GM23248 (cell line): Measurements from ENCODE around the gene SLC37A3. TPM values are rescaled to one million over a fixed set of nuclear protein-coding genes. Genes with fewer than 3 reads are reported as not detected.
"Not testable (repeated sequence)": the region's sequence is repeated elsewhere in the genome, so short reads cannot be mapped to it uniquely, and the experiment has no call there.

Experiments used
- DNase-seq: peaks from one replicate; pipeline ENCODE4 v3.0.0-alpha.2; 2015
- H2AFZ ChIP-seq: fragments of 200-600 bp; sonication (generic); 2 replicates; pipeline ENCODE4 v1.6.1; 2016; ENCODE audit warnings: antibody characterized with exemption
- H3F3A ChIP-seq: fragments of 200-600 bp; sonication (generic); 2 replicates; pipeline ENCODE4 v1.6.1; 2016; ENCODE audit warnings: mild to moderate bottlenecking, antibody characterized with exemption, mixed run types; ENCODE audit not compliant: insufficient read depth
- H3K27ac ChIP-seq: fragments of 200-600 bp; sonication (generic); 2 replicates; pipeline ENCODE4 v1.5.1; 2016; ENCODE audit warnings: mild to moderate bottlenecking
- H3K27me3 ChIP-seq: fragments of 200-600 bp; sonication (generic); replicated peaks from 2 replicates; pipeline ENCODE4 v1.6.1; 2016; ENCODE audit warnings: mild to moderate bottlenecking; ENCODE audit not compliant: insufficient read depth
- H3K36me3 ChIP-seq: fragments of 200-600 bp; sonication (generic); 2 replicates; pipeline ENCODE4 v1.6.1; 2016; ENCODE audit warnings: low read depth, mild to moderate bottlenecking
- H3K4me1 ChIP-seq: fragments of 200-600 bp; sonication (generic); 2 replicates; pipeline ENCODE4 v1.6.1; 2016; ENCODE audit warnings: mild to moderate bottlenecking; ENCODE audit not compliant: insufficient read depth
- H3K4me2 ChIP-seq: fragments of 200-600 bp; sonication (generic); one replicate; pipeline ENCODE4 v1.6.1; 2016; ENCODE audit warnings: mild to moderate bottlenecking; ENCODE audit not compliant: unreplicated experiment
- H3K4me3 ChIP-seq: fragments of 200-600 bp; sonication (generic); 2 replicates; pipeline ENCODE4 v1.5.1; 2016; ENCODE audit warnings: mild to moderate bottlenecking
- H3K79me2 ChIP-seq: fragments of 200-600 bp; sonication (generic); 2 replicates; pipeline ENCODE4 v1.6.1; 2016; ENCODE audit warnings: mild to moderate bottlenecking; ENCODE audit not compliant: insufficient read depth
- H3K9ac ChIP-seq: fragments of 200-600 bp; sonication (generic); 2 replicates; pipeline ENCODE4 v1.6.1; 2016; ENCODE audit warnings: mild to moderate bottlenecking
- H3K9me2 ChIP-seq: fragments of 200-600 bp; sonication (generic); 2 replicates; pipeline ENCODE4 v1.6.1; 2016; ENCODE audit warnings: mixed run types, mild to moderate bottlenecking, moderate library complexity; ENCODE audit not compliant: insufficient read depth
- H3K9me3 ChIP-seq: fragments of 200-600 bp; sonication (generic); one replicate; pipeline ENCODE4 v1.6.1; 2017; ENCODE audit warnings: low read depth
- H4K20me1 ChIP-seq: fragments of 200-600 bp; sonication (generic); 2 replicates; pipeline ENCODE4 v1.6.0; 2016; ENCODE audit not compliant: insufficient read depth
- EZH2 ChIP-seq: fragments of 200-600 bp; sonication (generic); IDR thresholded peaks from 2 replicates; pipeline ENCODE4 v1.6.1; 2018; ENCODE audit warnings: antibody characterized with exemption, mild to moderate bottlenecking; ENCODE audit not compliant: insufficient read depth, poor library complexity, severe bottlenecking
- EZH2phosphoT487 ChIP-seq: fragments of 200-600 bp; sonication (generic); IDR thresholded peaks from 2 replicates; pipeline ENCODE4 v1.6.1; 2018; ENCODE audit warnings: antibody characterized with exemption, moderate library complexity, mild to moderate bottlenecking, low read depth; ENCODE audit not compliant: insufficient read depth
- WGBS, 2 experiments: methylation state at CpG; one replicate each; pipeline ENCODE4 v1.1.6; 2015 to 2017; ENCODE audit warnings: low lambda C conversion rate in 2 of 2, low coverage in 1 of 2; ENCODE audit errors: missing lambda C conversion rate in 2 of 2; 5-methylcytosine and 5-hydroxymethylcytosine counted together
- in situ Hi-C: fragments of 300-500 bp; cut with MboI; formaldehyde crosslinking; loops from 2 replicates; pipeline ENCODE4 v1.15.0; 2020
- polyA plus RNA-seq: library from polyadenylated mRNA; unstranded; fragments of >200 nt; fragmentation: Nextera tagmentation; extraction: Ambion mirVana; gene quantifications from 2 replicates; pipeline ENCODE4 v1.2.1, GENCODE V29; 2016
- total RNA-seq: library from RNA; depleted of rRNA; stranded (reverse); fragments of >200 nt; shearing (Covaris generic); gene quantifications from 2 replicates; pipeline ENCODE4 v1.2.3, GENCODE V29; 2014

The SLC37A3 gene
- total and polyA plus RNA-seq, 2 experiments from 2014 or later, result 39.8 to 61.7 TPM

DNA sequence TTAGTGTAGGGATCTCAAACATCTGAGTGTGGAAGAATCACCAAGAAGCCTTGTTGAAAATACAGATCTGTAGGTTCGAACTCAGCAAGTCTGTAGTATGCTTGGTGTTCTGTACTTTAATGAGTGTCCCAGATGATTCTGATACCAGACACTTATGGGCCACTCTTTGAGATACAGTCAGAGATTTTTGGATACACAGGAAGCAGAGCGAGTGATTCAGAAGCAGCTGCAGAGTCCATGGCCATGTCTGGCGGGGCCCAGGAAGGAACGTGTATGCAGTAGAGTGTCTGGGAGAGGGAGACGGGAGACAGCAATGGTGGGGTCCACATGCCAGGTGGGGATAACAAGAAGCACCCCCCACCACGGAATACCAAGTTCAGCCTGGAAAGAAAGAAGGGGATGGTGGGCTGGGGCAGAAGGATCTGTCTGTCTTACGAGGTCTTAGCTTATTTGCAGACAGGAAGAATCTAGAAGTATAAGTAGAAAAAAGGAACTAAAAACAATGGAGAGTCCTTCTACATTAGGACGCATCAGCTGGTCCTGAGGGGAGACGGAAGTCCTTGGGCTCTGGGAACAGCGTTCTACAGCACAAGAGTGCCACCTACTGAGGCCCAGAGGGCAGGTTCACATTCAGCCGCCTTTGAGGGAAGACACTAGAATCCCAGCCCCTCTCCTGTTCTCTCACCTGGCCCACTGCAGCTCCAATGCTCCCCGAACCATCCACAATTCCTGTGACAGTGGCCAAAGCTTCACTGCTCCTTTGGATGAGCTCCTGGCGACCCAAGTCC, 55.4 kb downstream of the SLC37A3 start:
- Histone ChIP-seq H3K79me2 (no peaks in the 10 kb centered on the region), H4K20me1 (no peaks in the 10 kb centered on the region), H3K27ac (no peak overlapping the region), H3K27me3 (no peaks in the 10 kb centered on the region), H2AFZ (no peak overlapping the region), H3K4me1 (peaks cover 3% of the 10 kb centered on the region), H3K4me3 (no peak overlapping the region), H3K9me3 (no peaks in the 10 kb centered on the region), H3K9ac (no peak overlapping the region), H3F3A (peaks cover 7% of the 10 kb centered on the region), H3K9me2 (no peaks in the 10 kb centered on the region), H3K4me2 (no peak overlapping the region), H3K36me3 (peaks cover 16% of the 10 kb centered on the region; the same call in 1 of the 2 replicates)
- WGBS, 2 experiments, result 85 to 89% methylated on average over 13 of the region's 13 CpGs
- TF ChIP-seq EZH2phosphoT487 (no peak), EZH2 (no peak)
- in situ Hi-C loops, result loop anchor here (25.0 kb wide), 1 partner anchor 706 kb away; no protein-coding TSS in a partner anchor
- DNase-seq, result peak; percentile 26

DNA sequence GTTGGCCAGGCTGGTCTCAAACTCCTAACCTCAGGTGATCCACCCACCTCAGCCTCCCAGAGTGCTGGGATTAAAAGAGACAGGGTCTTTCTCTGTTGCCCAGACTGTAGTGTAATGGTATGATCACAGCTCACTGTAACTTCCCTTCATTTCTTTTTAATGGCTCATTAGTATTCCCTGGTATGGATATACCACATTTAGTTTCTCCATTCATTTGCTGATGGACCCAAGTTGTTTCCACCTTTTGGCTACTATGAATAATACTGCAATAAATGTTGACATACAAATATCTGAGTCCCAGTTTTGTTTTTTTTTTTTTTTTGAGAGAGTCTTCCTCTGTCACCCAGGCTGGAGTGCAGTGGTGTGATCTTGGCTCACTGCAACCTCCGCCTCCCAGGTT, 59.4 kb downstream of the SLC37A3 start:
- H3K79me2 ChIP-seq, DNase-seq, H3K4me3 ChIP-seq, H3K27me3 ChIP-seq, H3K9me3 ChIP-seq, H4K20me1 ChIP-seq, H3K4me1 ChIP-seq, H3K9me2 ChIP-seq, H3K9ac ChIP-seq, H3K4me2 ChIP-seq, H3F3A ChIP-seq, H3K27ac ChIP-seq, H2AFZ ChIP-seq: not testable (repeated sequence)
- in situ Hi-C loops, result loop anchor here (25.0 kb wide), 1 partner anchor 702 kb away; no protein-coding TSS in a partner anchor
- peaks cover 31% of the 10 kb centered on the region; the same call in 1 of the 2 replicates for H3K36me3 ChIP-seq
- 89 to 100% methylated on average over 1 of the region's 1 CpG for WGBS, 2 experiments

DNA sequence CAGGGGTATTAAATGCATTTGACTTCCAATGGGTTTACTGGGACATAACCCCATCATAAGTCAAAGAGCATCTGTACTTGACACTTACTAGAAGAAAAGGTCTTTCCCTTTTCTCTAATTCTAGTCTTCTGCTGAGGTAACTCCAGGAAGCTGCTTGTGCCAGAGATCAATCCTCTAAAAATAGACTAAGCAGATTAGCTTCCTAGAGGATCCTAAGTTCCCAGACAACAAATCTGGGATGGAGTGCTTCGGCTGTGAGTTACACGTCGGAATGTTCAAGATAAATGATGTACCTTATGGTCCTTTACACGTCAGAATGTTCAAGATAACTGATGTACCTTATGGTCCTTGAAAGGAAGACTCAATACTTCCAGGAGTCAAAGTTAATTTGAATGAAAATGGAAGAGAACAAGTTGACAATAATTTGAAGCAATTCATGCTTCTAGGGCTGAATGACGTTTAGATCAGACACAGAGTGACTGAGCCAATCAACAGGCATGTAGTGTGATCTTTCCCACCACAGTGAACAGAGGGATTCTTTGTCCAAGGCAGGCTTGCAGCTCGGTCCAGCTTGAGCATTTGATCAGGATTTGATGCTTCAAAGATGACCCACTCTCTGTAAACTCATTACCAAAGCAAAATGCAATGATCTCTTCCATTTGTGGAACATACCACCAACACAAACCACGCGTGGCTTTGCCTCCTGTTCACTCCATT, 63.8 kb downstream of the SLC37A3 start:
- WGBS, 2 experiments, result 86 to 87% methylated on average over 8 of the region's 8 CpGs
- Histone ChIP-seq H4K20me1 (no peaks in the 10 kb centered on the region), H3K9me2 (no peaks in the 10 kb centered on the region), H3K9me3 (no peaks in the 10 kb centered on the region), H3K9ac (no peak overlapping the region), H3K4me2 (no peak overlapping the region), H3K4me3 (no peak overlapping the region), H2AFZ (no peak overlapping the region), H3K4me1 (no peaks in the 10 kb centered on the region), H3F3A (no peaks in the 10 kb centered on the region), H3K27ac (no peak overlapping the region), H3K27me3 (no peaks in the 10 kb centered on the region), H3K36me3 (peaks cover 28% of the 10 kb centered on the region; the same call in 1 of the 2 replicates), H3K79me2 (no peaks in the 10 kb centered on the region)
- no peak for DNase-seq
- no peak for TF ChIP-seq EZH2phosphoT487
- no peak for TF ChIP-seq EZH2
- in situ Hi-C loops, result loop anchor here (25.0 kb wide), 1 partner anchor 697 kb away; no protein-coding TSS in a partner anchor

DNA sequence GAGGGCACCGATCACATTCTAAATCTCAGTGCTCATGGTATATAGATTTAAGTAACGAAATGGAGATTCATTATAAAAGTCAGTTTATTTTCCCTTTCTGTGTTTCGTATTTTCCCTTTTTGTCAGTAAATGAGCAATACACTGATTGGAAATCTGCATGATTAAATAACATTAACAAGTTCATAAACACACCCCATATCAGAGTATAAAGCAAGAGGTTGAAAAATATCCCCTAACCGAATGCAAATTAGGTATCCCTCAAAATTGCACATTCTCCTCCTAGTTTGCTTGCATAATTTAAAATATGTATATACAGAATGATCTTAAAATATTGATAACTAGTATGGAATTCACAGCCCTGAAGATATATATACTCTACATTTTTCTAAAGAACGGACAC, 64.6 kb downstream of the SLC37A3 start:
- Histone ChIP-seq H3K79me2 (no peaks in the 10 kb centered on the region), H3K4me2 (no peak overlapping the region), H3K9ac (no peak overlapping the region), H3K27me3 (no peaks in the 10 kb centered on the region), H3K4me3 (no peak overlapping the region), H3K9me3 (no peaks in the 10 kb centered on the region), H3K9me2 (no peaks in the 10 kb centered on the region), H3K36me3 (peaks cover 28% of the 10 kb centered on the region; the same call in 1 of the 2 replicates), H4K20me1 (no peaks in the 10 kb centered on the region), H2AFZ (no peak overlapping the region), H3K4me1 (no peaks in the 10 kb centered on the region), H3F3A (no peaks in the 10 kb centered on the region), H3K27ac (no peak overlapping the region)
- in situ Hi-C loops, result loop anchor here (25.0 kb wide), 1 partner anchor 696 kb away; no protein-coding TSS in a partner anchor
- TF ChIP-seq EZH2phosphoT487, result no peak
- TF ChIP-seq EZH2, result no peak
- no peak for DNase-seq
- 89 to 92% methylated on average over 5 of the region's 5 CpGs for WGBS, 2 experiments
